Measurements from ENCODE around the gene HNF1B. TPM values are rescaled to one million over a fixed set of nuclear protein-coding genes. Genes with fewer than 3 reads are reported as not detected.

Gene HNF1B
- total and polyA plus RNA-seq, 10 of the 15 experiments (the other 5 are each of a cell fraction or from before 2014, with no cell fraction given), result 0.51 to 12.7 (median 1.9) TPM

DNA sequence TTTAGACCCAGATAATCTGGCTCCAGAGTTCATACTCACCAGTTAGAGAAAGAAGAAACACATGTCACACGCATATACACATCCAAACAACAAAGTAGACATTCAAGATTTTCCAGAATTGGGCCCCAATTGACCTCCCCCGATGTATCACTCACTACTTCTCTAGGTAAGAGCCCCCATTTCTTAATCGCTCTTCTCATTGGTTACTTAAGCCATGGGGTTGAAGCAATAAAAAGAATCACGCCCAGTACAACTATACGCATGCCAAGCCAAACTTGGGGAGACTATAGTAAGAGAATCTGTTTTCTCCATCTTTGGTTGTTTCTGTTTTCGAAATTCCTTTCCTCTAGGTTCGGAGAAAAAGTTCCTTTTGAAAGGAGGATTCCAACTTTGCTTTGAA, 102.2 kb downstream of the HNF1B start:
- Histone ChIP-seq H2AFZ (ENCODE audit: control insufficient read depth, low read depth, low read length) (peak overlapping the region; percentile 82), H3K79me2 (ENCODE audit: control insufficient read depth, insufficient read depth, low read length) (peaks cover 21% of the 10 kb centered on the region), H4K20me1 (ENCODE audit: control insufficient read depth, insufficient read depth) (no peaks in the 10 kb centered on the region), H3K9ac (ENCODE audit: control insufficient read depth, insufficient read depth, low read length) (peak overlapping the region; percentile 78), H3K36me3 (ENCODE audit: control insufficient read depth in 2 of 2, insufficient read depth in 2 of 2, low read length in 1 of 2) (peaks cover 0 to 11% of the 10 kb centered on the region in 2 experiments; a peak in 1 of 4 replicates), H3K27me3 (replicated peaks in 1 of 2; ENCODE audit: control insufficient read depth in 2 of 2, insufficient read depth in 2 of 2, low read length in 1 of 2) (no peaks in the 10 kb centered on the region; a peak in 1 of 4 replicates), H3K9me3 (replicated peaks; ENCODE audit: control insufficient read depth, insufficient read depth, low read length) (no peaks in the 10 kb centered on the region; the same call in 2 of the 3 replicates), H3K4me3 (peak overlapping the region; percentile 80), H3K4me1 (ENCODE audit: control insufficient read depth, insufficient read depth, low read length) (no peaks in the 10 kb centered on the region), H3K27ac (ENCODE audit: control insufficient read depth, insufficient read depth) (peak overlapping the region; percentile 58), H3K4me2 (ENCODE audit: control insufficient read depth, insufficient read depth) (peak overlapping the region; percentile 73)
- 0% methylated on average over 7 of the region's 7 CpGs for WGBS (ENCODE audit: insufficient coverage, insufficient replicate concordance, low lambda C conversion rate, missing lambda C conversion rate)
- SMC1A ChIA-PET (ENCODE audit: uncharacterized antibody, unreplicated experiment), result interaction anchor here (1.0 to 1.2 kb wide), 2 partner anchors 34 to 149 kb away, joined by 3 to 4 read pairs; no protein-coding TSS in a partner anchor
- FAIRE-seq (no peak), DNase-seq (ENCODE audit: low read depth, low spot score) (no peak), ATAC-seq (peak; percentile 58)
- BruUV-seq (replicated peaks), result TSS peak; percentile 82
- RAD21 ChIA-PET (ENCODE audit: unreplicated experiment), result no interaction called here
- intact Hi-C loops (cut with micrococcal nuclease; ENCODE audit: unreplicated experiment), result loop anchor here (10.0 kb wide), 1 partner anchor 52 kb away; no protein-coding TSS in a partner anchor
- in situ Hi-C loops (cut with MboI), result no loop called here
- POLR2A ChIA-PET, result no interaction called here
- CTCF ChIA-PET, result interaction anchor here (0.9 to 4.8 kb wide), 4 partner anchors 71 to 173 kb away, joined by 3 to 17 read pairs (median 6); no protein-coding TSS in a partner anchor
- no peak for TF ChIP-seq MTA3 (IDR thresholded peaks at IDR 0.05; ENCODE audit: borderline replicate concordance, low read length)
- no peak for TF ChIP-seq GATAD2B (conservative IDR thresholded peaks at IDR 0.05; ENCODE audit: low read depth)
- TF ChIP-seq, protein P1, sequence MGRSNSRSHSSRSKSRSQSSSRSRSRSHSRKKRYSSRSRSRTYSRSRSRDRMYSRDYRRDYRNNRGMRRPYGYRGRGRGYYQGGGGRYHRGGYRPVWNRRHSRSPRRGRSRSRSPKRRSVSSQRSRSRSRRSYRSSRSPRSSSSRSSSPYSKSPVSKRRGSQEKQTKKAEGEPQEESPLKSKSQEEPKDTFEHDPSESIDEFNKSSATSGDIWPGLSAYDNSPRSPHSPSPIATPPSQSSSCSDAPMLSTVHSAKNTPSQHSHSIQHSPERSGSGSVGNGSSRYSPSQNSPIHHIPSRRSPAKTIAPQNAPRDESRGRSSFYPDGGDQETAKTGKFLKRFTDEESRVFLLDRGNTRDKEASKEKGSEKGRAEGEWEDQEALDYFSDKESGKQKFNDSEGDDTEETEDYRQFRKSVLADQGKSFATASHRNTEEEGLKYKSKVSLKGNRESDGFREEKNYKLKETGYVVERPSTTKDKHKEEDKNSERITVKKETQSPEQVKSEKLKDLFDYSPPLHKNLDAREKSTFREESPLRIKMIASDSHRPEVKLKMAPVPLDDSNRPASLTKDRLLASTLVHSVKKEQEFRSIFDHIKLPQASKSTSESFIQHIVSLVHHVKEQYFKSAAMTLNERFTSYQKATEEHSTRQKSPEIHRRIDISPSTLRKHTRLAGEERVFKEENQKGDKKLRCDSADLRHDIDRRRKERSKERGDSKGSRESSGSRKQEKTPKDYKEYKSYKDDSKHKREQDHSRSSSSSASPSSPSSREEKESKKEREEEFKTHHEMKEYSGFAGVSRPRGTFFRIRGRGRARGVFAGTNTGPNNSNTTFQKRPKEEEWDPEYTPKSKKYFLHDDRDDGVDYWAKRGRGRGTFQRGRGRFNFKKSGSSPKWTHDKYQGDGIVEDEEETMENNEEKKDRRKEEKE (IDR thresholded peaks at IDR 0.05), result no peak
- TF ChIP-seq, protein P2, sequence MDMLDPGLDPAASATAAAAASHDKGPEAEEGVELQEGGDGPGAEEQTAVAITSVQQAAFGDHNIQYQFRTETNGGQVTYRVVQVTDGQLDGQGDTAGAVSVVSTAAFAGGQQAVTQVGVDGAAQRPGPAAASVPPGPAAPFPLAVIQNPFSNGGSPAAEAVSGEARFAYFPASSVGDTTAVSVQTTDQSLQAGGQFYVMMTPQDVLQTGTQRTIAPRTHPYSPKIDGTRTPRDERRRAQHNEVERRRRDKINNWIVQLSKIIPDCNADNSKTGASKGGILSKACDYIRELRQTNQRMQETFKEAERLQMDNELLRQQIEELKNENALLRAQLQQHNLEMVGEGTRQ (IDR thresholded peaks at IDR 0.05; ENCODE audit: borderline replicate concordance, low read depth, low read length), result no peak
- TF ChIP-seq IKZF2 (IDR thresholded peaks at IDR 0.05), result no peak
- TF ChIP-seq, protein P3, sequence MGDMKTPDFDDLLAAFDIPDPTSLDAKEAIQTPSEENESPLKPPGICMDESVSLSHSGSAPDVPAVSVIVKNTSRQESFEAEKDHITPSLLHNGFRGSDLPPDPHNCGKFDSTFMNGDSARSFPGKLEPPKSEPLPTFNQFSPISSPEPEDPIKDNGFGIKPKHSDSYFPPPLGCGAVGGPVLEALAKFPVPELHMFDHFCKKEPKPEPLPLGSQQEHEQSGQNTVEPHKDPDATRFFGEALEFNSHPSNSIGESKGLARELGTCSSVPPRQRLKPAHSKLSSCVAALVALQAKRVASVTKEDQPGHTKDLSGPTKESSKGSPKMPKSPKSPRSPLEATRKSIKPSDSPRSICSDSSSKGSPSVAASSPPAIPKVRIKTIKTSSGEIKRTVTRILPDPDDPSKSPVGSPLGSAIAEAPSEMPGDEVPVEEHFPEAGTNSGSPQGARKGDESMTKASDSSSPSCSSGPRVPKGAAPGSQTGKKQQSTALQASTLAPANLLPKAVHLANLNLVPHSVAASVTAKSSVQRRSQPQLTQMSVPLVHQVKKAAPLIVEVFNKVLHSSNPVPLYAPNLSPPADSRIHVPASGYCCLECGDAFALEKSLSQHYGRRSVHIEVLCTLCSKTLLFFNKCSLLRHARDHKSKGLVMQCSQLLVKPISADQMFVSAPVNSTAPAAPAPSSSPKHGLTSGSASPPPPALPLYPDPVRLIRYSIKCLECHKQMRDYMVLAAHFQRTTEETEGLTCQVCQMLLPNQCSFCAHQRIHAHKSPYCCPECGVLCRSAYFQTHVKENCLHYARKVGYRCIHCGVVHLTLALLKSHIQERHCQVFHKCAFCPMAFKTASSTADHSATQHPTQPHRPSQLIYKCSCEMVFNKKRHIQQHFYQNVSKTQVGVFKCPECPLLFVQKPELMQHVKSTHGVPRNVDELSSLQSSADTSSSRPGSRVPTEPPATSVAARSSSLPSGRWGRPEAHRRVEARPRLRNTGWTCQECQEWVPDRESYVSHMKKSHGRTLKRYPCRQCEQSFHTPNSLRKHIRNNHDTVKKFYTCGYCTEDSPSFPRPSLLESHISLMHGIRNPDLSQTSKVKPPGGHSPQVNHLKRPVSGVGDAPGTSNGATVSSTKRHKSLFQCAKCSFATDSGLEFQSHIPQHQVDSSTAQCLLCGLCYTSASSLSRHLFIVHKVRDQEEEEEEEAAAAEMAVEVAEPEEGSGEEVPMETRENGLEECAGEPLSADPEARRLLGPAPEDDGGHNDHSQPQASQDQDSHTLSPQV (IDR thresholded peaks at IDR 0.05), result no peak
- no peak for TF ChIP-seq ZSCAN29 (IDR thresholded peaks at IDR 0.05)
- TF ChIP-seq WRNIP1 (IDR thresholded peaks at IDR 0.05; ENCODE audit: borderline replicate concordance, low read depth, low read length), result no peak
- TF ChIP-seq MTA2 (IDR thresholded peaks at IDR 0.05; ENCODE audit: low read depth), result no peak
- TF ChIP-seq JUND (IDR thresholded peaks at IDR 0.05; ENCODE audit: low read depth, low read length), result no peak
- TF ChIP-seq, protein P4, sequence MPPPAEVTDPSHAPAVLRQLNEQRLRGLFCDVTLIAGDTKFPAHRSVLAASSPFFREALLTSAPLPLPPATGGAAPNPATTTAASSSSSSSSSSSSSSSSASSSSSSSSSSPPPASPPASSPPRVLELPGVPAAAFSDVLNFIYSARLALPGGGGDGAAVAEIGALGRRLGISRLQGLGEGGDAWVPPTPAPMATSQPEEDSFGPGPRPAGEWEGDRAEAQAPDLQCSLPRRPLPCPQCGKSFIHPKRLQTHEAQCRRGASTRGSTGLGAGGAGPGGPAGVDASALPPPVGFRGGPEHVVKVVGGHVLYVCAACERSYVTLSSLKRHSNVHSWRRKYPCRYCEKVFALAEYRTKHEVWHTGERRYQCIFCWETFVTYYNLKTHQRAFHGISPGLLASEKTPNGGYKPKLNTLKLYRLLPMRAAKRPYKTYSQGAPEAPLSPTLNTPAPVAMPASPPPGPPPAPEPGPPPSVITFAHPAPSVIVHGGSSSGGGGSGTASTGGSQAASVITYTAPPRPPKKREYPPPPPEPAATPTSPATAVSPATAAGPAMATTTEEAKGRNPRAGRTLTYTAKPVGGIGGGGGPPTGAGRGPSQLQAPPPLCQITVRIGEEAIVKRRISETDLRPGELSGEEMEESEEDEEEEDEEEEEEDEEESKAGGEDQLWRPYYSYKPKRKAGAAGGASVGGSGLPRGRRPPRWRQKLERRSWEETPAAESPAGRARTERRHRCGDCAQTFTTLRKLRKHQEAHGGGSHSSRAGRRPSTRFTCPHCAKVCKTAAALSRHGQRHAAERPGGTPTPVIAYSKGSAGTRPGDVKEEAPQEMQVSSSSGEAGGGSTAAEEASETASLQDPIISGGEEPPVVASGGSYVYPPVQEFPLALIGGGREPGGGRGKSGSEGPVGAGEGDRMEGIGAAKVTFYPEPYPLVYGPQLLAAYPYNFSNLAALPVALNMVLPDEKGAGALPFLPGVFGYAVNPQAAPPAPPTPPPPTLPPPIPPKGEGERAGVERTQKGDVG (CRISPR knock-in tag; IDR thresholded peaks at IDR 0.05), result no peak
- no peak for TF ChIP-seq CREM (IDR thresholded peaks at IDR 0.05; ENCODE audit: low read depth)
- no peak for TF ChIP-seq BRCA1 (IDR thresholded peaks at IDR 0.05; ENCODE audit: low read depth, low read length)
